ENCODE data around the gene IGF2BP1.
"Not testable (repeated sequence)": the region's sequence is repeated elsewhere in the genome, so short reads cannot be mapped to it uniquely, and the experiment has no call there.

Gene IGF2BP1

GRCh38 chr17:49020609-49021008 is 23.4 kb downstream of the IGF2BP1 start:
- no peak for DNase-seq (ENCODE audit: low spot score)

- DNase-seq (ENCODE audit: low spot score) = no peak
Measured at GRCh38 chr17:49021095-49021767, 24.0 kb downstream of the IGF2BP1 start.

- no peak for DNase-seq (ENCODE audit: low spot score)
Measured at GRCh38 chr17:49021768-49022103, 24.6 kb downstream of the IGF2BP1 start.

- no peak for DNase-seq (ENCODE audit: low spot score)
Measured at GRCh38 chr17:49022391-49022941, 25.3 kb downstream of the IGF2BP1 start.

GRCh38 chr17:49024523-49024922 is 27.3 kb downstream of the IGF2BP1 start:
- no peak for DNase-seq (ENCODE audit: low spot score)

- DNase-seq (ENCODE audit: low spot score) = not testable (repeated sequence)
Measured at GRCh38 chr17:49026447-49026846, 29.3 kb downstream of the IGF2BP1 start.

- no peak for DNase-seq (ENCODE audit: low spot score)
Measured at GRCh38 chr17:49028271-49028670, 31.1 kb downstream of the IGF2BP1 start.

GRCh38 chr17:49029801-49030200 is 32.6 kb downstream of the IGF2BP1 start:
- no peak for DNase-seq (ENCODE audit: low spot score)

- DNase-seq (ENCODE audit: low spot score) = peak; percentile 85
Measured at GRCh38 chr17:49031965-49032928, 35.1 kb downstream of the IGF2BP1 start.

- peak; percentile 56 for DNase-seq (ENCODE audit: low spot score)
Measured at GRCh38 chr17:49035470-49036269, 38.5 kb downstream of the IGF2BP1 start.

- DNase-seq (ENCODE audit: low spot score) = no peak
Measured at GRCh38 chr17:49036270-49036626, 39.1 kb downstream of the IGF2BP1 start.

GRCh38 chr17:49038138-49038537 is 41.0 kb downstream of the IGF2BP1 start:
- no peak for DNase-seq (ENCODE audit: low spot score)

- no peak for DNase-seq (ENCODE audit: low spot score)
Measured at GRCh38 chr17:49038544-49038943, 41.4 kb downstream of the IGF2BP1 start.

- DNase-seq (ENCODE audit: low spot score) = not testable (repeated sequence)
Measured at GRCh38 chr17:49039518-49039917, 42.3 kb downstream of the IGF2BP1 start.

GRCh38 chr17:49041527-49041926 is 44.3 kb downstream of the IGF2BP1 start:
- DNase-seq (ENCODE audit: low spot score) = no peak

- DNase-seq (ENCODE audit: low spot score) = no peak
Measured at GRCh38 chr17:49045376-49045775, 48.2 kb downstream of the IGF2BP1 start.

- no peak for DNase-seq (ENCODE audit: low spot score)
Measured at GRCh38 chr17:49046912-49047311, 49.7 kb downstream of the IGF2BP1 start.

- no peak for DNase-seq (ENCODE audit: low spot score)
Measured at GRCh38 chr17:49049265-49049664, 52.1 kb downstream of the IGF2BP1 start.

GRCh38 chr17:49050611-49051010 is 53.4 kb downstream of the IGF2BP1 start:
- DNase-seq (ENCODE audit: low spot score) = no peak

GRCh38 chr17:49051269-49051668 is 54.1 kb downstream of the IGF2BP1 start:
- DNase-seq (ENCODE audit: low spot score) = no peak

- DNase-seq (ENCODE audit: low spot score) = no peak
Measured at GRCh38 chr17:49053171-49053829, 56.1 kb downstream of the IGF2BP1 start.
